GM12864 (cell line): Measurements from ENCODE around the gene LAT.

Experiments used
- DNase-seq: peaks from one replicate; pipeline ENCODE4 v3.0.0-alpha.2; 2011; ENCODE audit warnings: low read depth
- H3K4me3 ChIP-seq: 2 replicates; pipeline ENCODE4 v1.5.1; 2011; ENCODE audit warnings: mild to moderate bottlenecking, low read depth, low read length, control low read depth
- CTCF ChIP-seq: IDR thresholded peaks from 2 replicates; pipeline ENCODE4 v1.5.1; 2011; ENCODE audit warnings: low read depth, mild to moderate bottlenecking, moderate library complexity, low read length, control low read depth, inconsistent platforms; ENCODE audit errors: missing control alignments

LAT gene

GRCh38 chr16:29007730-29008593 lies 23.1 kb downstream of the LAT start:
- DNase-seq = no peak
- TF ChIP-seq CTCF = no peak
- no peak overlapping the region for H3K4me3 ChIP-seq

- DNase-seq = no peak
- no peak for TF ChIP-seq CTCF
- no peak overlapping the region for H3K4me3 ChIP-seq
Measured at GRCh38 chr16:29009050-29009837, 24.4 kb downstream of the LAT start.

GRCh38 chr16:29009838-29010166 lies 24.9 kb downstream of the LAT start:
- H3K4me3 ChIP-seq = no peak overlapping the region
- no peak for DNase-seq
- TF ChIP-seq CTCF = no peak

- H3K4me3 ChIP-seq = no peak overlapping the region
- no peak for TF ChIP-seq CTCF
- no peak for DNase-seq
Measured at GRCh38 chr16:29011112-29011511, 26.3 kb downstream of the LAT start.

GRCh38 chr16:29011851-29012250 lies 27.0 kb downstream of the LAT start:
- no peak for TF ChIP-seq CTCF

GRCh38 chr16:29012913-29013553 lies 28.2 kb downstream of the LAT start:
- H3K4me3 ChIP-seq = no peak overlapping the region
- no peak for TF ChIP-seq CTCF
- DNase-seq = no peak

More at GRCh38 chr16:29011851-29012250, 27.0 kb downstream of the LAT start:
- no peak for DNase-seq
- H3K4me3 ChIP-seq = no peak overlapping the region
